DMS 273 treated with DMSO at 0.1 percent for 48 hours (cell line): ENCODE measurements around the gene SARS2.
A peak's percentile ranks its signal among the peaks of the same experiment; 100 is the strongest.
"Not testable (repeated sequence)": the region's sequence is repeated elsewhere in the genome, so short reads cannot be mapped to it uniquely, and the experiment has no call there.

Source experiments
- DNase-seq: peaks from one replicate; lab custom pipeline; 2025; lab: John Stamatoyannopoulos, UW

Gene SARS2

GRCh38 chr19:38946229-38947010 lies 15.9 kb upstream of the SARS2 start:
- DNase-seq, result peak; percentile 8

- DNase-seq, result no peak
Measured at GRCh38 chr19:38945562-38946228, 15.1 kb upstream of the SARS2 start.

GRCh38 chr19:38944981-38945506 lies 14.5 kb upstream of the SARS2 start:
- no peak for DNase-seq

- no peak for DNase-seq
Measured at GRCh38 chr19:38942471-38943181, 12.1 kb upstream of the SARS2 start.

- no peak for DNase-seq
Measured at GRCh38 chr19:38941979-38942378, 11.4 kb upstream of the SARS2 start.

- DNase-seq, result not testable (repeated sequence)
Measured at GRCh38 chr19:38941466-38941865, 10.9 kb upstream of the SARS2 start.

GRCh38 chr19:38939957-38940356 lies 9.4 kb upstream of the SARS2 start:
- DNase-seq, result no peak

GRCh38 chr19:38933544-38933943 lies 3.0 kb upstream of the SARS2 start:
- DNase-seq, result no peak

GRCh38 chr19:38932425-38933179 lies 2.0 kb upstream of the SARS2 start:
- DNase-seq, result no peak

- no peak for DNase-seq
Measured at GRCh38 chr19:38931521-38931793, 894 bp upstream of the SARS2 start.

GRCh38 chr19:38930776-38931520 lies 385 bp upstream of the SARS2 start, which contains the start of gene MRPS12:
MRPS12 (plus strand) TSS chr19:38930944; CDS start chr19:38931295, 351 bp downstream.
- peak; percentile 96 for DNase-seq

- no peak for DNase-seq
Measured at GRCh38 chr19:38928391-38929001, 2.1 kb downstream of the SARS2 start.

- DNase-seq, result no peak
Measured at GRCh38 chr19:38924388-38924787, 6.2 kb downstream of the SARS2 start.

GRCh38 chr19:38922482-38922881 lies 8.1 kb downstream of the SARS2 start:
- DNase-seq, result no peak

- DNase-seq, result no peak
Measured at GRCh38 chr19:38921420-38922274, 8.9 kb downstream of the SARS2 start.

- DNase-seq, result no peak
Measured at GRCh38 chr19:38920602-38921419, 9.8 kb downstream of the SARS2 start.

- DNase-seq, result no peak
Measured at GRCh38 chr19:38919837-38920601, 10.5 kb downstream of the SARS2 start.

- DNase-seq, result no peak
Measured at GRCh38 chr19:38918526-38918925, 12.0 kb downstream of the SARS2 start.
